ENCODE measurements around the gene PTGDS. TPM values are rescaled to one million over a fixed set of nuclear protein-coding genes. Genes with fewer than 3 reads are reported as not detected.

Gene PTGDS
- total and polyA plus RNA-seq, 2 donors (not counting 1 experiment from before 2014, with no cell fraction given): 0.13 TPM; not detected in 1

- H3K4me1 ChIP-seq (ENCODE audit: control insufficient read depth in 2 of 2, insufficient read depth in 2 of 2, low read length in 2 of 2): no peaks in the 10 kb centered on the region
- H2AFZ ChIP-seq (ENCODE audit: insufficient read depth, low read depth, low read length, poor library complexity, severe bottlenecking): no peak overlapping the region
- no peaks in the 10 kb centered on the region for H3K27me3 Mint-ChIP-seq
- no peak overlapping the region for H3K27ac Mint-ChIP-seq
- peaks cover 2% of the 10 kb centered on the region for H3K79me2 ChIP-seq (ENCODE audit: control insufficient read depth, insufficient read depth, low read length)
- no peak overlapping the region for H3K4me2 ChIP-seq (replicated peaks; ENCODE audit: low read depth, low read length, poor library complexity, severe bottlenecking)
- no peak overlapping the region for H3K27ac ChIP-seq (ENCODE audit: low read length in 2 of 2)
- H3K27me3 ChIP-seq (replicated peaks in 1 of 4; ENCODE audit: control extremely low read depth in 1 of 4, control insufficient read depth in 3 of 4, insufficient read depth in 4 of 4, low read length in 3 of 4): no peaks in the 10 kb centered on the region
- H4K20me1 ChIP-seq (ENCODE audit: control insufficient read depth, insufficient read depth, low read length, poor library complexity, severe bottlenecking): peaks cover 10% of the 10 kb centered on the region
- peaks cover 0 to 23% of the 10 kb centered on the region in 2 experiments for H3K36me3 ChIP-seq (replicated peaks in 1 of 2; ENCODE audit: control extremely low read depth in 1 of 2, control insufficient read depth in 1 of 2, extremely low read depth in 1 of 2, insufficient read depth in 2 of 2, low read length in 1 of 2)
- TF ChIP-seq EZH2 (IDR thresholded peaks at IDR 0.05; ENCODE audit: borderline replicate concordance, insufficient read depth, low read depth, low read length, poor library complexity, severe bottlenecking): no peak
- TF ChIP-seq CTCF (IDR thresholded peaks at IDR 0.05): no peak
- no peaks in the 10 kb centered on the region for H3K9me3 Mint-ChIP-seq (ENCODE audit: insufficient read depth)
- ATAC-seq (ENCODE audit: low read depth) (no peak), DNase-seq (no peak)
- CTCF ChIA-PET: interaction anchor here (1.3 kb wide), 1 partner anchor 88 kb away, joined by 4 read pairs; the partner anchor contains the start of gene AJM1
- intact Hi-C loops (cut with micrococcal nuclease): no loop called here
- 100% methylated on average over 1 of the region's 4 CpGs for WGBS (ENCODE audit: insufficient coverage)
- H3K4me1 Mint-ChIP-seq: no peaks in the 10 kb centered on the region
- H3K9ac ChIP-seq (ENCODE audit: low read length): no peak overlapping the region
- POLR2A ChIA-PET: interaction anchor here (0.7 to 1.1 kb wide), 2 partner anchors 9 to 129 kb away, joined by 4 to 6 read pairs; no protein-coding TSS in a partner anchor
- H3K4me3 ChIP-seq (ENCODE audit: control extremely low read depth in 1 of 5, extremely low read depth in 1 of 5, insufficient read depth in 1 of 5, low read depth in 2 of 5, low read length in 4 of 5): no peak overlapping the region
- H3K4me3 Mint-ChIP-seq: no peak overlapping the region
- no peaks in the 10 kb centered on the region for H3K9me3 ChIP-seq (ENCODE audit: control extremely low read depth in 1 of 3, control insufficient read depth in 2 of 3, insufficient read depth in 1 of 3, low read length in 2 of 3)
Measured at GRCh38 chr9:136930014-136930413, 47.3 kb upstream of the PTGDS start.

GRCh38 chr9:136931611-136932130 lies 45.6 kb upstream of the PTGDS start:
- POLR2A ChIA-PET: no interaction called here
- peak overlapping the region; percentile 72 for H3K27ac Mint-ChIP-seq

More at GRCh38 chr9:136931611-136932130, 45.6 kb upstream of the PTGDS start:
- no peak overlapping the region for H2AFZ ChIP-seq (ENCODE audit: insufficient read depth, low read depth, low read length, poor library complexity, severe bottlenecking)
- no peaks in the 10 kb centered on the region for H3K9me3 Mint-ChIP-seq (ENCODE audit: insufficient read depth)
- no peak overlapping the region for H3K27ac ChIP-seq (ENCODE audit: low read length in 2 of 2)
- H3K79me2 ChIP-seq (ENCODE audit: control insufficient read depth, insufficient read depth, low read length): peaks cover 2% of the 10 kb centered on the region
- TF ChIP-seq EZH2 (IDR thresholded peaks at IDR 0.05; ENCODE audit: borderline replicate concordance, insufficient read depth, low read depth, low read length, poor library complexity, severe bottlenecking) (no peak), CTCF (IDR thresholded peaks at IDR 0.05) (no peak)
- H4K20me1 ChIP-seq (ENCODE audit: control insufficient read depth, insufficient read depth, low read length, poor library complexity, severe bottlenecking): peaks cover 13% of the 10 kb centered on the region
- no peaks in the 10 kb centered on the region for H3K4me1 ChIP-seq (ENCODE audit: control insufficient read depth in 2 of 2, insufficient read depth in 2 of 2, low read length in 2 of 2)
- CTCF ChIA-PET: no interaction called here
- no peak overlapping the region for H3K9ac ChIP-seq (ENCODE audit: low read length)
- no peak overlapping the region for H3K4me3 ChIP-seq (ENCODE audit: control extremely low read depth in 1 of 5, extremely low read depth in 1 of 5, insufficient read depth in 1 of 5, low read depth in 2 of 5, low read length in 4 of 5)
- peaks cover 0 to 7% of the 10 kb centered on the region in 2 experiments for H3K36me3 ChIP-seq (replicated peaks in 1 of 2; ENCODE audit: control extremely low read depth in 1 of 2, control insufficient read depth in 1 of 2, extremely low read depth in 1 of 2, insufficient read depth in 2 of 2, low read length in 1 of 2)
- H3K9me3 ChIP-seq (ENCODE audit: control extremely low read depth in 1 of 3, control insufficient read depth in 2 of 3, insufficient read depth in 1 of 3, low read length in 2 of 3): no peaks in the 10 kb centered on the region
- ATAC-seq (ENCODE audit: low read depth) (no peak), DNase-seq (no peak)
- no peak overlapping the region for H3K4me3 Mint-ChIP-seq
- H3K27me3 Mint-ChIP-seq: no peaks in the 10 kb centered on the region
- H3K4me1 Mint-ChIP-seq: no peaks in the 10 kb centered on the region
- H3K4me2 ChIP-seq (replicated peaks; ENCODE audit: low read depth, low read length, poor library complexity, severe bottlenecking): no peak overlapping the region
- WGBS (ENCODE audit: insufficient coverage): no CpG with 5 or more reads among the region's 2 CpGs
- H3K27me3 ChIP-seq (replicated peaks in 1 of 4; ENCODE audit: control extremely low read depth in 1 of 4, control insufficient read depth in 3 of 4, insufficient read depth in 4 of 4, low read length in 3 of 4): no peaks in the 10 kb centered on the region
- intact Hi-C loops (cut with micrococcal nuclease): no loop called here

All from B cell (primary cell).